A549 (cell line): ENCODE data around the gene SORT1. TPM values are rescaled to one million over a fixed set of nuclear protein-coding genes. Genes with fewer than 3 reads are reported as not detected.

Source experiments
- ATAC-seq, 2 experiments: fragments of 200-7000 bp in 1 of 2; fragments of >200 bp in 1 of 2; cut with Nextera tagmentation in 1 of 2; cut with Tn5 transposase in 1 of 2; 3 replicates each; pipeline versions ENCODE4 v1.8.0 to v1.9.1; 2018 to 2020; ENCODE audit warnings: mild to moderate bottlenecking in 1 of 2, moderate library complexity in 1 of 2
- CTCF ChIA-PET: fragments of 300-600 bp; sonication (Branson Sonifier 250); formaldehyde crosslinking; extraction: SDS; loops from one replicate; lab custom pipeline; 2021; ENCODE audit warnings: antibody characterized with exemption, inconsistent platforms; lab: Yijun Ruan, JAX
- POLR2A ChIA-PET: fragments of 350-600 bp; formaldehyde crosslinking; extraction: SDS; loops from one replicate; lab custom pipeline; 2021; ENCODE audit warnings: antibody characterized with exemption, inconsistent platforms; lab: Yijun Ruan, JAX
- DNase-seq, 2 experiments: peaks; one replicate each; pipeline versions ENCODE4 v3.0.0 to v3.0.0-alpha.2; 2011 to 2016; ENCODE audit warnings: low read depth in 1 of 2, low spot score in 1 of 2
- FAIRE-seq: peaks from 2 replicates; lab custom pipeline; 2011; peaks lifted over from hg19 to GRCh38; lab: Jason Lieb, UNC
- H3K27ac ChIP-seq, 2 experiments: fragments of >200 bp; sonication (Bioruptor Twin); formaldehyde crosslinking; 3 replicates each; pipeline ENCODE4 v1.5.1; 2016 to 2017
- H3K4me1 ChIP-seq: fragments of >200 bp; sonication (Bioruptor Twin); formaldehyde crosslinking; 3 replicates; pipeline ENCODE4 v1.6.1; 2016
- H3K4me2 ChIP-seq: fragments of >200 bp; sonication (Bioruptor Twin); formaldehyde crosslinking; 3 replicates; pipeline ENCODE4 v1.6.1; 2016
- H3K4me3 ChIP-seq: fragments of >200 bp; sonication (Bioruptor Twin); formaldehyde crosslinking; 3 replicates; pipeline ENCODE4 v1.5.1; 2016
- H3K9me3 ChIP-seq: fragments of >200 bp; sonication (Bioruptor Twin); formaldehyde crosslinking; 3 replicates; pipeline ENCODE4 v1.6.1; 2016
- ATOH8 ChIP-seq: fragments of 250-450 bp; sonication (Bioruptor Pico); IDR thresholded peaks from 2 replicates; pipeline ENCODE4 v1.5.0; 2020; ENCODE audit warnings: low read depth, mild to moderate bottlenecking, moderate library complexity
- BCL3 ChIP-seq: fragments of >200 bp; sonication (Bioruptor Twin); formaldehyde crosslinking; IDR thresholded peaks from 3 replicates; pipeline ENCODE4 v1.6.1; 2016
- CBX8 ChIP-seq: fragments of 200-600 bp; sonication (generic); IDR thresholded peaks from 2 replicates; pipeline ENCODE4 v1.6.1; 2016
- CEBPB ChIP-seq, 2 experiments: fragments of >200 bp in 1 of 2; sonication (Bioruptor Twin) in 1 of 2; formaldehyde crosslinking in 1 of 2; IDR thresholded peaks; 2 replicates each; pipeline ENCODE4 v1.6.1; 2012 to 2016
- ESRRA ChIP-seq: fragments of 150-350 bp; IDR thresholded peaks from 2 replicates; pipeline ENCODE4 v1.6.1; 2014; ENCODE audit warnings: mild to moderate bottlenecking, low read length, borderline replicate concordance
- FOSB ChIP-seq: fragments of 250-450 bp; sonication (Bioruptor Pico); IDR thresholded peaks from 2 replicates; pipeline ENCODE4 v1.5.0; 2020; ENCODE audit warnings: mild to moderate bottlenecking, moderate library complexity
- FOSL2 ChIP-seq, 2 experiments: fragments of 450-650 bp in 1 of 2; fragments of >200 bp in 1 of 2; sonication (Bioruptor Twin) in 1 of 2; formaldehyde crosslinking; IDR thresholded peaks; 2 replicates each; pipeline versions ENCODE4 v1.5.0 to v1.6.1; 2016 to 2020; ENCODE audit warnings: mild to moderate bottlenecking in 1 of 2, moderate library complexity in 1 of 2
- GATA3 ChIP-seq: IDR thresholded peaks from 2 replicates; pipeline ENCODE4 v1.6.1; 2012; ENCODE audit warnings: borderline replicate concordance
- HEYL ChIP-seq: fragments of 250-450 bp; sonication (Bioruptor Pico); IDR thresholded peaks from 2 replicates; pipeline ENCODE4 v1.8.0; 2021; ENCODE audit warnings: mild to moderate bottlenecking, moderate library complexity
- JUNB ChIP-seq: fragments of >200 bp; sonication (Bioruptor Twin); formaldehyde crosslinking; IDR thresholded peaks from 2 replicates; pipeline ENCODE4 v1.6.1; 2016
- KDM1A ChIP-seq: fragments of 200-600 bp; sonication (generic); IDR thresholded peaks from 2 replicates; pipeline ENCODE4 v1.6.1; 2016; ENCODE audit warnings: low read depth, mild to moderate bottlenecking
- KDM5A ChIP-seq: fragments of 200-600 bp; sonication (generic); IDR thresholded peaks from 2 replicates; pipeline ENCODE4 v1.6.1; 2016; ENCODE audit warnings: antibody characterized with exemption, mild to moderate bottlenecking
- MAFK ChIP-seq: fragments of 450-650 bp; IDR thresholded peaks from 2 replicates; pipeline ENCODE4 v1.6.1; 2014; ENCODE audit not compliant: partially characterized antibody
- MAX ChIP-seq: IDR thresholded peaks from 2 replicates; pipeline ENCODE4 v1.6.1; 2012
- MAZ ChIP-seq: fragments of 150-350 bp; IDR thresholded peaks from 2 replicates; pipeline ENCODE4 v1.6.1; 2014; ENCODE audit warnings: antibody characterized with exemption, low read depth, low read length, borderline replicate concordance
- MYC ChIP-seq: IDR thresholded peaks from 2 replicates; pipeline ENCODE4 v1.6.1; 2012; ENCODE audit warnings: mild to moderate bottlenecking, inconsistent platforms, low read length, improper control_type of control experiment, borderline replicate concordance
- NFE2L2 ChIP-seq: fragments of 150-350 bp; conservative IDR thresholded peaks from 2 replicates; pipeline ENCODE4 v1.6.1; 2014; ENCODE audit warnings: low read length
- NR3C1 ChIP-seq: fragments of >200 bp; sonication (Bioruptor Twin); formaldehyde crosslinking; IDR thresholded peaks from 3 replicates; pipeline ENCODE4 v1.6.1; 2017
- PHF8 ChIP-seq: fragments of 200-600 bp; sonication (generic); IDR thresholded peaks from 2 replicates; pipeline ENCODE4 v1.6.1; 2016; ENCODE audit warnings: low read depth, mild to moderate bottlenecking, antibody characterized with exemption, moderate library complexity, borderline replicate concordance
- RARB ChIP-seq: fragments of 250-450 bp; sonication (Bioruptor Pico); IDR thresholded peaks from 2 replicates; pipeline ENCODE4 v1.8.0; 2021; ENCODE audit warnings: mild to moderate bottlenecking, moderate library complexity
- RCOR1 ChIP-seq: fragments of 150-350 bp; IDR thresholded peaks from 2 replicates; pipeline ENCODE4 v1.6.1; 2014; ENCODE audit warnings: antibody characterized with exemption, low read length, low read depth
- SREBF2 ChIP-seq: fragments of 450-650 bp; IDR thresholded peaks from 2 replicates; pipeline ENCODE4 v1.6.1; 2014; ENCODE audit warnings: mild to moderate bottlenecking, moderate library complexity
- TFCP2L1 ChIP-seq: fragments of 250-450 bp; sonication (Bioruptor Pico); IDR thresholded peaks from 2 replicates; pipeline ENCODE4 v1.5.0; 2021; ENCODE audit warnings: mild to moderate bottlenecking
- ZC3H11A ChIP-seq: fragments of 450-650 bp; IDR thresholded peaks from 2 replicates; pipeline ENCODE4 v1.6.1; 2014; ENCODE audit warnings: antibody characterized with exemption, mild to moderate bottlenecking
- ZSCAN20 ChIP-seq: fragments of 250-450 bp; sonication (Bioruptor Pico); IDR thresholded peaks from 2 replicates; pipeline ENCODE4 v1.8.0; 2022; ENCODE audit warnings: mild to moderate bottlenecking, moderate library complexity
- WGBS: methylation state at CpG from one replicate; pipeline ENCODE4 v1.1.6; 2017; ENCODE audit errors: missing lambda C conversion rate; 5-methylcytosine and 5-hydroxymethylcytosine counted together
- polyA plus RNA-seq, 4 experiments: library from polyadenylated mRNA; depleted of rRNA in 3 of 4; stranded (reverse); fragments of >200 nt; fragmentation: RNase III in 1 of 4; extraction: RNeasy Plus Mini Kit Qiagen cat#74134 plus additional on column Dnase treatment in 1 of 4; gene quantifications; 2 replicates in 3 of 4; 3 replicates in 1 of 4; pipeline ENCODE4 v1.2.3, GENCODE V29; 2011 to 2017
- TF ChIP-seq, protein P1 (sequence below): fragments of 200-600 bp; sonication (generic); IDR thresholded peaks from 2 replicates; pipeline ENCODE4 v1.6.1; 2016; ENCODE audit warnings: antibody characterized with exemption, mild to moderate bottlenecking, moderate library complexity
- TF ChIP-seq, protein P2 (sequence below): IDR thresholded peaks from 2 replicates; pipeline ENCODE4 v1.6.1; 2012; ENCODE audit warnings: low read depth, borderline replicate concordance
- TF ChIP-seq, protein P3 (sequence below): fragments of >200 bp; sonication (Bioruptor Twin); formaldehyde crosslinking; IDR thresholded peaks from 2 replicates; pipeline ENCODE4 v1.6.1; 2016

The SORT1 gene
- polyA plus RNA-seq, 2 of the 4 experiments (the other 2 are of a cell fraction) = 6.0 to 14.7 TPM

- DNase-seq (no peak), FAIRE-seq (no peak), ATAC-seq (no peak)
- no peak overlapping the region for H3K4me2 ChIP-seq
- WGBS = 79% methylated on average over 5 of the region's 5 CpGs
- no peaks in the 10 kb centered on the region for H3K4me1 ChIP-seq
- H3K9me3 ChIP-seq = no peaks in the 10 kb centered on the region
- no peak overlapping the region for H3K27ac ChIP-seq
- ChIA-PET CTCF (interaction anchor here (0.6 kb wide), 1 partner anchor 251 kb away, joined by 4 read pairs; no protein-coding TSS in a partner anchor), POLR2A (no interaction called here)
- TF ChIP-seq MAFK (no peak), RARB (CRISPR knock-in tag) (no peak), MYC (no peak), NR3C1 (no peak), BCL3 (no peak), TFCP2L1 (CRISPR knock-in tag) (no peak), PHF8 (no peak), FOSB (CRISPR knock-in tag) (no peak), ATOH8 (no peak), MAZ (no peak), ZC3H11A (no peak), FOSL2 (IDR thresholded peaks at IDR 0.05) (no peak), FOSL2 (CRISPR knock-in tag; IDR thresholded peaks at IDR 0.05) (no peak)
- TF ChIP-seq, protein P1, sequence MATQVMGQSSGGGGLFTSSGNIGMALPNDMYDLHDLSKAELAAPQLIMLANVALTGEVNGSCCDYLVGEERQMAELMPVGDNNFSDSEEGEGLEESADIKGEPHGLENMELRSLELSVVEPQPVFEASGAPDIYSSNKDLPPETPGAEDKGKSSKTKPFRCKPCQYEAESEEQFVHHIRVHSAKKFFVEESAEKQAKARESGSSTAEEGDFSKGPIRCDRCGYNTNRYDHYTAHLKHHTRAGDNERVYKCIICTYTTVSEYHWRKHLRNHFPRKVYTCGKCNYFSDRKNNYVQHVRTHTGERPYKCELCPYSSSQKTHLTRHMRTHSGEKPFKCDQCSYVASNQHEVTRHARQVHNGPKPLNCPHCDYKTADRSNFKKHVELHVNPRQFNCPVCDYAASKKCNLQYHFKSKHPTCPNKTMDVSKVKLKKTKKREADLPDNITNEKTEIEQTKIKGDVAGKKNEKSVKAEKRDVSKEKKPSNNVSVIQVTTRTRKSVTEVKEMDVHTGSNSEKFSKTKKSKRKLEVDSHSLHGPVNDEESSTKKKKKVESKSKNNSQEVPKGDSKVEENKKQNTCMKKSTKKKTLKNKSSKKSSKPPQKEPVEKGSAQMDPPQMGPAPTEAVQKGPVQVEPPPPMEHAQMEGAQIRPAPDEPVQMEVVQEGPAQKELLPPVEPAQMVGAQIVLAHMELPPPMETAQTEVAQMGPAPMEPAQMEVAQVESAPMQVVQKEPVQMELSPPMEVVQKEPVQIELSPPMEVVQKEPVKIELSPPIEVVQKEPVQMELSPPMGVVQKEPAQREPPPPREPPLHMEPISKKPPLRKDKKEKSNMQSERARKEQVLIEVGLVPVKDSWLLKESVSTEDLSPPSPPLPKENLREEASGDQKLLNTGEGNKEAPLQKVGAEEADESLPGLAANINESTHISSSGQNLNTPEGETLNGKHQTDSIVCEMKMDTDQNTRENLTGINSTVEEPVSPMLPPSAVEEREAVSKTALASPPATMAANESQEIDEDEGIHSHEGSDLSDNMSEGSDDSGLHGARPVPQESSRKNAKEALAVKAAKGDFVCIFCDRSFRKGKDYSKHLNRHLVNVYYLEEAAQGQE = no peak
- TF ChIP-seq, protein P2, sequence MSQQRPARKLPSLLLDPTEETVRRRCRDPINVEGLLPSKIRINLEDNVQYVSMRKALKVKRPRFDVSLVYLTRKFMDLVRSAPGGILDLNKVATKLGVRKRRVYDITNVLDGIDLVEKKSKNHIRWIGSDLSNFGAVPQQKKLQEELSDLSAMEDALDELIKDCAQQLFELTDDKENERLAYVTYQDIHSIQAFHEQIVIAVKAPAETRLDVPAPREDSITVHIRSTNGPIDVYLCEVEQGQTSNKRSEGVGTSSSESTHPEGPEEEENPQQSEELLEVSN = no peak
- no peak overlapping the region for H3K4me3 ChIP-seq
These were observed 46.3 kb downstream of the SORT1 start for GRCh38 chr1:109351457-109351856.

- ChIA-PET POLR2A (no interaction called here), CTCF (interaction anchor here (0.5 to 1.0 kb wide), 2 partner anchors 28 to 233 kb away, joined by 3 read pairs; no protein-coding TSS in a partner anchor)
- no peak for DNase-seq
- H3K9me3 ChIP-seq = no peaks in the 10 kb centered on the region
- no peak overlapping the region for H3K4me2 ChIP-seq
- H3K4me3 ChIP-seq = no peak overlapping the region
- no peak for FAIRE-seq
- no peak for TF ChIP-seq JUNB
- TF ChIP-seq, protein P2 = no peak
- TF ChIP-seq NFE2L2 = no peak
- no peak for TF ChIP-seq CEBPB (IDR thresholded peaks at IDR 0.05)
- TF ChIP-seq HEYL (CRISPR knock-in tag) = no peak
- no peak for TF ChIP-seq MYC
- no peak for TF ChIP-seq KDM5A
- TF ChIP-seq CBX8 = no peak
- no peak for TF ChIP-seq KDM1A
- no peak for TF ChIP-seq ESRRA
- TF ChIP-seq ZSCAN20 = no peak
- TF ChIP-seq TFCP2L1 (CRISPR knock-in tag) = no peak
- no peak for TF ChIP-seq RCOR1
- TF ChIP-seq GATA3 = no peak
- TF ChIP-seq, protein P3, sequence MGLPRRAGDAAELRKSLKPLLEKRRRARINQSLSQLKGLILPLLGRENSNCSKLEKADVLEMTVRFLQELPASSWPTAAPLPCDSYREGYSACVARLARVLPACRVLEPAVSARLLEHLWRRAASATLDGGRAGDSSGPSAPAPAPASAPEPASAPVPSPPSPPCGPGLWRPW = no peak
- no peak for TF ChIP-seq SREBF2
- TF ChIP-seq MAX = no peak
- no peak for TF ChIP-seq ATOH8
- no peak for ATAC-seq
- no peak overlapping the region for H3K27ac ChIP-seq
- no peaks in the 10 kb centered on the region for H3K4me1 ChIP-seq
- 47% methylated on average over 1 of the region's 1 CpG for WGBS
These were observed 47.1 kb downstream of the SORT1 start for GRCh38 chr1:109350655-109351054.
